ENCODE results near the gene CPSF7.

GRCh38 chr11:61378713-61379313 lies 51.0 kb downstream of the CPSF7 start:
- TF ChIP-seq CTCF (IDR thresholded peaks at IDR 0.05; ENCODE audit: borderline replicate concordance, extremely low read depth, low read length, poor library complexity, severe bottlenecking) (no peak), EZH2 (IDR thresholded peaks at IDR 0.05; ENCODE audit: borderline replicate concordance, low read depth, low read length, severe bottlenecking) (no peak)

Data from DND-41 (cell line).